Thyroid gland (tissue), 4 donors: ENCODE results near the gene GPR153.

Experiments
- POLR2A ChIP-seq, 2 donors: fragments of 450-650 bp; IDR thresholded peaks; one replicate each; pipeline ENCODE4 v1.6.1; 2017; ENCODE audit warnings: antibody characterized with exemption in 2 of 2, mild to moderate bottlenecking in 2 of 2, moderate library complexity in 1 of 2
- TF ChIP-seq, protein P1 (sequence below), 6 experiments: fragments of 200-600 bp in 3 of 6; fragments of 450-650 bp in 3 of 6; sonication (generic) in 3 of 6; IDR thresholded peaks; one replicate each; pipeline ENCODE4 v1.5.1; 2016 to 2019; ENCODE audit warnings: antibody characterized with exemption in 6 of 6, mild to moderate bottlenecking in 2 of 6, inconsistent platforms in 1 of 6, moderate library complexity in 1 of 6

DNA sequence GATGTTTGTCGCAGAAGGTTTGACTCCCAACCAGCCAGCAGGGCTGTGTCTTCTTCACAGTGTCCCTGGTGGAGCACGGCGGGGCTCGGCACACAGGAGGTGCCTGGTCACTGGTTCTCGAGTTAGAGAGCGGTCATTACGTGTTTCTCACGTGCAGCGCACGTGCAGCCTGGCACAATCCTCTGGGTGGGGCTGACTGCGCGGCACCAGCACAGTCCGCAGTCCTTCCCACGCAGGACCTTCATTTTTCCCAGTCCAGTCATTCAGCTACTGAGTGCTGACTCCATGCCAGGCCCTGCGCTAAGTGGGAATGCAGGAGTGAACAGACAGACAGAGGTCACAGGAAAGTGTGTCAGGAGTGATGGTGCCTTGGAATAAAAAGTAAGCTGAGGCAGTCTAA lies 46.2 kb upstream of the GPR153 start:
- TF ChIP-seq, protein P1, sequence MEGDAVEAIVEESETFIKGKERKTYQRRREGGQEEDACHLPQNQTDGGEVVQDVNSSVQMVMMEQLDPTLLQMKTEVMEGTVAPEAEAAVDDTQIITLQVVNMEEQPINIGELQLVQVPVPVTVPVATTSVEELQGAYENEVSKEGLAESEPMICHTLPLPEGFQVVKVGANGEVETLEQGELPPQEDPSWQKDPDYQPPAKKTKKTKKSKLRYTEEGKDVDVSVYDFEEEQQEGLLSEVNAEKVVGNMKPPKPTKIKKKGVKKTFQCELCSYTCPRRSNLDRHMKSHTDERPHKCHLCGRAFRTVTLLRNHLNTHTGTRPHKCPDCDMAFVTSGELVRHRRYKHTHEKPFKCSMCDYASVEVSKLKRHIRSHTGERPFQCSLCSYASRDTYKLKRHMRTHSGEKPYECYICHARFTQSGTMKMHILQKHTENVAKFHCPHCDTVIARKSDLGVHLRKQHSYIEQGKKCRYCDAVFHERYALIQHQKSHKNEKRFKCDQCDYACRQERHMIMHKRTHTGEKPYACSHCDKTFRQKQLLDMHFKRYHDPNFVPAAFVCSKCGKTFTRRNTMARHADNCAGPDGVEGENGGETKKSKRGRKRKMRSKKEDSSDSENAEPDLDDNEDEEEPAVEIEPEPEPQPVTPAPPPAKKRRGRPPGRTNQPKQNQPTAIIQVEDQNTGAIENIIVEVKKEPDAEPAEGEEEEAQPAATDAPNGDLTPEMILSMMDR (IDR thresholded peaks at IDR 0.05), result no peak
- no peak for TF ChIP-seq POLR2A (IDR thresholded peaks at IDR 0.05)
